GM12801 (cell line): ENCODE results near the gene HCRTR1.

ENCODE experiments used
- TF ChIP-seq, protein P1 (sequence below): IDR thresholded peaks from one replicate; pipeline ENCODE4 v1.5.1; 2011; ENCODE audit warnings: control low read depth; ENCODE audit not compliant: insufficient read length; ENCODE audit errors: extremely low read depth

The HCRTR1 gene

DNA sequence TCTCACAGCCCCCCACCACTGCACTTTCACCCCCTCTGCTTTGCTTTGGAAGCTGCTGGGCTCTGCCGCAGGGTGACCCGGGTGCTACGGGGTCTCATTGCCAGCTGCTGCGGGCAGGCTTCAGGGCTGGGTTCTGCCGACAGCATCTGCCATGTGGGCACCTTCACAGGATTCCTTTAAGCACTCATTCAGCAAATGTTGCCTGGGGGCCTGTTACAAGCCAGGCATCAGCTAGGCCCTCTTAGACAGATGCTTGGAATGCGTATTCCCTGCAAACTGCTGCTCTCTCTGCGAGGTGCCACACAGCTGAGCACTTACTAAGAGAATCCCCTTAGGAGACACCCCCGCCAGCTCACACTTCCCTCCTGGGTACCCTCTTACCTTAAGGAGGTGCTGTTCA is 57.1 kb downstream of the HCRTR1 start:
- TF ChIP-seq, protein P1, sequence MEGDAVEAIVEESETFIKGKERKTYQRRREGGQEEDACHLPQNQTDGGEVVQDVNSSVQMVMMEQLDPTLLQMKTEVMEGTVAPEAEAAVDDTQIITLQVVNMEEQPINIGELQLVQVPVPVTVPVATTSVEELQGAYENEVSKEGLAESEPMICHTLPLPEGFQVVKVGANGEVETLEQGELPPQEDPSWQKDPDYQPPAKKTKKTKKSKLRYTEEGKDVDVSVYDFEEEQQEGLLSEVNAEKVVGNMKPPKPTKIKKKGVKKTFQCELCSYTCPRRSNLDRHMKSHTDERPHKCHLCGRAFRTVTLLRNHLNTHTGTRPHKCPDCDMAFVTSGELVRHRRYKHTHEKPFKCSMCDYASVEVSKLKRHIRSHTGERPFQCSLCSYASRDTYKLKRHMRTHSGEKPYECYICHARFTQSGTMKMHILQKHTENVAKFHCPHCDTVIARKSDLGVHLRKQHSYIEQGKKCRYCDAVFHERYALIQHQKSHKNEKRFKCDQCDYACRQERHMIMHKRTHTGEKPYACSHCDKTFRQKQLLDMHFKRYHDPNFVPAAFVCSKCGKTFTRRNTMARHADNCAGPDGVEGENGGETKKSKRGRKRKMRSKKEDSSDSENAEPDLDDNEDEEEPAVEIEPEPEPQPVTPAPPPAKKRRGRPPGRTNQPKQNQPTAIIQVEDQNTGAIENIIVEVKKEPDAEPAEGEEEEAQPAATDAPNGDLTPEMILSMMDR = no peak

DNA sequence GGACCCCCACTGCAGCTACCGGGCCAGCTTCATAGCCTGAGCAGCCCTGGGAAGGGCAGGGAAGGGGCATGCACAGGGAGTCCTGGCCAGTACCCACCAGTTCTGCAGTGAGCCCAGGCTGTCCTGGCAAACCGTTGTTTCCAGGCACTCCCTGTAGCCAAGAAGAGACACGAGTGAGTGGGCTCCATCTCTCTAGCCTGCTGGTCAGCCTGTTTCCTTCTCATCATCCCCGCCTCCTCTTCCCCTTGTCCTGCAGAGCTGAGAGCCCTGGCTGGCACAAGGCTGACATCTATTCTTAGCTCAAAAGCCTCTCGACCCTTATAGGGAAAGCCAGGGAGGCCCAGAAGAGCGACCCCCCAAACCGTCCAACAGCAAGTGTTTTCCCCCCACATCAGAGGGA is 57.7 kb downstream of the HCRTR1 start:
- TF ChIP-seq, protein P1 = no peak

- TF ChIP-seq, protein P1 = no peak
Observed at GRCh38 chr1:31675756-31676155, 58.3 kb downstream of the HCRTR1 start.
